IPS-18c (cell line): ENCODE measurements around the gene MYH9.

Source experiments
- H3K4me3 ChIP-seq: 2 replicates; pipeline ENCODE4 v1.7.0; 2013; ENCODE audit warnings: low read depth, mild to moderate bottlenecking, low read length, moderate library complexity; ENCODE audit not compliant: insufficient read depth
- H3K9me3 ChIP-seq: one replicate; pipeline ENCODE4 v1.6.1; 2013; ENCODE audit warnings: mild to moderate bottlenecking, low read length, moderate library complexity; ENCODE audit not compliant: control insufficient read depth, insufficient read depth

MYH9 gene

GRCh38 chr22:36347094-36347493 is 40.7 kb downstream of the MYH9 start:
- Histone ChIP-seq H3K9me3 (no peaks in the 10 kb centered on the region), H3K4me3 (no peak overlapping the region)

GRCh38 chr22:36344106-36344827 is 43.5 kb downstream of the MYH9 start:
- no peaks in the 10 kb centered on the region for H3K9me3 ChIP-seq
- H3K4me3 ChIP-seq: no peak overlapping the region

GRCh38 chr22:36343720-36344105 is 44.1 kb downstream of the MYH9 start:
- no peak overlapping the region for H3K4me3 ChIP-seq
- H3K9me3 ChIP-seq: no peaks in the 10 kb centered on the region

- Histone ChIP-seq H3K9me3 (no peaks in the 10 kb centered on the region), H3K4me3 (no peak overlapping the region)
These were observed 44.6 kb downstream of the MYH9 start for GRCh38 chr22:36343070-36343719.

GRCh38 chr22:36341640-36342041 is 46.1 kb downstream of the MYH9 start:
- Histone ChIP-seq H3K9me3 (no peaks in the 10 kb centered on the region), H3K4me3 (no peak overlapping the region)

- Histone ChIP-seq H3K9me3 (no peaks in the 10 kb centered on the region), H3K4me3 (no peak overlapping the region)
These were observed 47.1 kb downstream of the MYH9 start for GRCh38 chr22:36340621-36341020.

GRCh38 chr22:36339171-36340065 is 48.3 kb downstream of the MYH9 start:
- no peaks in the 10 kb centered on the region for H3K9me3 ChIP-seq
- H3K4me3 ChIP-seq: no peak overlapping the region

GRCh38 chr22:36337365-36338130 is 50.2 kb downstream of the MYH9 start:
- no peaks in the 10 kb centered on the region for H3K9me3 ChIP-seq
- H3K4me3 ChIP-seq: no peak overlapping the region

- no peaks in the 10 kb centered on the region for H3K9me3 ChIP-seq
These were observed 51.3 kb downstream of the MYH9 start for GRCh38 chr22:36336246-36337182.

GRCh38 chr22:36335621-36336020 is 52.1 kb downstream of the MYH9 start:
- H3K4me3 ChIP-seq: no peak overlapping the region
- H3K9me3 ChIP-seq: no peaks in the 10 kb centered on the region

More at GRCh38 chr22:36336246-36337182, 51.3 kb downstream of the MYH9 start:
- H3K4me3 ChIP-seq: no peak overlapping the region

- H3K9me3 ChIP-seq: no peaks in the 10 kb centered on the region
- H3K4me3 ChIP-seq: no peak overlapping the region
These were observed 52.8 kb downstream of the MYH9 start for GRCh38 chr22:36334821-36335603.

GRCh38 chr22:36334081-36334820 is 53.5 kb downstream of the MYH9 start:
- H3K9me3 ChIP-seq: no peaks in the 10 kb centered on the region
- no peak overlapping the region for H3K4me3 ChIP-seq

GRCh38 chr22:36333644-36334043 is 54.1 kb downstream of the MYH9 start:
- no peak overlapping the region for H3K4me3 ChIP-seq
- H3K9me3 ChIP-seq: no peaks in the 10 kb centered on the region

- no peaks in the 10 kb centered on the region for H3K9me3 ChIP-seq
- H3K4me3 ChIP-seq: no peak overlapping the region
These were observed 55.0 kb downstream of the MYH9 start for GRCh38 chr22:36332623-36333332.
